ENCODE measurements around the gene CELSR1.
A peak's percentile ranks its signal among the peaks of the same experiment; 100 is the strongest.

The CELSR1 gene

DNA sequence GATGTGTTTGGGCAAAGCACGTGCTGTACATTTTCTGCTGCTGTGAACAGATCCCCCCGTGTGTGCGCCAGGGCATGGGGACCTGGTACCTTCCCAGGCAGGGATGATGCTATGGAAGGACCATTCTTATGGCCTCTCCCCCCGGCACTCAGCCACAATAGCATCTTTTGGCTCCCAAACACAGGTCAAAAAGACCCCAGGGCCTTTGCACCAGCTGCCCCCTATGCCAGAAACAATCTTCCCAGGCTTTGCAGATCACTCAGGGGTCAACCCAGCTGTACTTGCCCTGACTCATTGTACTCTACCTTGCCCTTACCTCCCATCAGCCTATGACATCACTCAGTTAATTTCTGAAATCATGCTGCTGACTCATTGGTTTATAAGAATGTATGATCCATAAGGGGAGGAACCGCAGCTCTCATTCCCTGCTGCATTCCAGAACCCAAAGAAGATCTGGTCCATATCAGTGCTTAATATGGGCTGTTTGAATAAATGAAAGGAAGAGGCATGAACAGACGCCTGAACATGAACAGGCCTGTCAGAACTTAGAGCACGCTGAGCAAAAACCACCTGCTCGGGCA, 100.7 kb downstream of the CELSR1 start:
- no peak overlapping the region for H3K4me3 ChIP-seq (replicated peaks; ENCODE audit: insufficient read depth, low read length)
- no peak overlapping the region for H3K27ac ChIP-seq (replicated peaks)
- DNase-seq (ENCODE audit: low read depth in 1 of 2, low spot score in 1 of 2): no peak
- no peak for TF ChIP-seq SPI1 (IDR thresholded peaks at IDR 0.05; ENCODE audit: borderline replicate concordance, low read depth)
- TF ChIP-seq, protein P1, sequence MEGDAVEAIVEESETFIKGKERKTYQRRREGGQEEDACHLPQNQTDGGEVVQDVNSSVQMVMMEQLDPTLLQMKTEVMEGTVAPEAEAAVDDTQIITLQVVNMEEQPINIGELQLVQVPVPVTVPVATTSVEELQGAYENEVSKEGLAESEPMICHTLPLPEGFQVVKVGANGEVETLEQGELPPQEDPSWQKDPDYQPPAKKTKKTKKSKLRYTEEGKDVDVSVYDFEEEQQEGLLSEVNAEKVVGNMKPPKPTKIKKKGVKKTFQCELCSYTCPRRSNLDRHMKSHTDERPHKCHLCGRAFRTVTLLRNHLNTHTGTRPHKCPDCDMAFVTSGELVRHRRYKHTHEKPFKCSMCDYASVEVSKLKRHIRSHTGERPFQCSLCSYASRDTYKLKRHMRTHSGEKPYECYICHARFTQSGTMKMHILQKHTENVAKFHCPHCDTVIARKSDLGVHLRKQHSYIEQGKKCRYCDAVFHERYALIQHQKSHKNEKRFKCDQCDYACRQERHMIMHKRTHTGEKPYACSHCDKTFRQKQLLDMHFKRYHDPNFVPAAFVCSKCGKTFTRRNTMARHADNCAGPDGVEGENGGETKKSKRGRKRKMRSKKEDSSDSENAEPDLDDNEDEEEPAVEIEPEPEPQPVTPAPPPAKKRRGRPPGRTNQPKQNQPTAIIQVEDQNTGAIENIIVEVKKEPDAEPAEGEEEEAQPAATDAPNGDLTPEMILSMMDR (IDR thresholded peaks at IDR 0.05; ENCODE audit: insufficient read depth, low read length): no peak
- TF ChIP-seq GABPA (IDR thresholded peaks at IDR 0.05; ENCODE audit: low read depth): no peak
- TF ChIP-seq POLR2AphosphoS5 (IDR thresholded peaks at IDR 0.05; ENCODE audit: low read depth): no peak
- TF ChIP-seq, protein P2, sequence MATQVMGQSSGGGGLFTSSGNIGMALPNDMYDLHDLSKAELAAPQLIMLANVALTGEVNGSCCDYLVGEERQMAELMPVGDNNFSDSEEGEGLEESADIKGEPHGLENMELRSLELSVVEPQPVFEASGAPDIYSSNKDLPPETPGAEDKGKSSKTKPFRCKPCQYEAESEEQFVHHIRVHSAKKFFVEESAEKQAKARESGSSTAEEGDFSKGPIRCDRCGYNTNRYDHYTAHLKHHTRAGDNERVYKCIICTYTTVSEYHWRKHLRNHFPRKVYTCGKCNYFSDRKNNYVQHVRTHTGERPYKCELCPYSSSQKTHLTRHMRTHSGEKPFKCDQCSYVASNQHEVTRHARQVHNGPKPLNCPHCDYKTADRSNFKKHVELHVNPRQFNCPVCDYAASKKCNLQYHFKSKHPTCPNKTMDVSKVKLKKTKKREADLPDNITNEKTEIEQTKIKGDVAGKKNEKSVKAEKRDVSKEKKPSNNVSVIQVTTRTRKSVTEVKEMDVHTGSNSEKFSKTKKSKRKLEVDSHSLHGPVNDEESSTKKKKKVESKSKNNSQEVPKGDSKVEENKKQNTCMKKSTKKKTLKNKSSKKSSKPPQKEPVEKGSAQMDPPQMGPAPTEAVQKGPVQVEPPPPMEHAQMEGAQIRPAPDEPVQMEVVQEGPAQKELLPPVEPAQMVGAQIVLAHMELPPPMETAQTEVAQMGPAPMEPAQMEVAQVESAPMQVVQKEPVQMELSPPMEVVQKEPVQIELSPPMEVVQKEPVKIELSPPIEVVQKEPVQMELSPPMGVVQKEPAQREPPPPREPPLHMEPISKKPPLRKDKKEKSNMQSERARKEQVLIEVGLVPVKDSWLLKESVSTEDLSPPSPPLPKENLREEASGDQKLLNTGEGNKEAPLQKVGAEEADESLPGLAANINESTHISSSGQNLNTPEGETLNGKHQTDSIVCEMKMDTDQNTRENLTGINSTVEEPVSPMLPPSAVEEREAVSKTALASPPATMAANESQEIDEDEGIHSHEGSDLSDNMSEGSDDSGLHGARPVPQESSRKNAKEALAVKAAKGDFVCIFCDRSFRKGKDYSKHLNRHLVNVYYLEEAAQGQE (IDR thresholded peaks at IDR 0.05; ENCODE audit: insufficient replicate concordance, low read depth): no peak
- no peaks in the 10 kb centered on the region for H3K27me3 ChIP-seq (ENCODE audit: insufficient read depth, poor library complexity, severe bottlenecking)

DNA sequence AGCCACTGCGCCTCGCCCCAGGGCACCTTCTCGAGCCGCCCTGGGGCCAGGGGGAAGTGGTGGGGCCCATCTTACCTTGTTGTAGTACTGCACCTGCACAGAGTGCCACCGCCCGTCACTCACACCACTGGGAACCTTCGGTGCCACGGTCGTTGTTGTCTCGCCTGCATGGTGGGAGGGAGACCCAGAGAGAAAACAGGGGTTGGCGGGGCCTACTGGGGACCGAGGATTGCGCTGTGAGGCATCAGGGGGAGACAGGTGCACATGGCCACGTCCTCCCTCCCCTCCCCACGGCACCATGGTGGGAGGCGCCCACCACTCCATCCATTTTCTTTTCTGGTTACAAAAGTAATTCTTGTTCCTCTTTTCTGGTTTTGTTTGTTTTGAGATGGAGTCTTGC, 104.1 kb downstream of the CELSR1 start:
- TF ChIP-seq, protein P1 (IDR thresholded peaks at IDR 0.05; ENCODE audit: insufficient read depth, low read length): no peak
- TF ChIP-seq SPI1 (IDR thresholded peaks at IDR 0.05; ENCODE audit: borderline replicate concordance, low read depth): no peak
- no peak for TF ChIP-seq POLR2AphosphoS5 (IDR thresholded peaks at IDR 0.05; ENCODE audit: low read depth)
- TF ChIP-seq, protein P2 (IDR thresholded peaks at IDR 0.05; ENCODE audit: insufficient replicate concordance, low read depth): no peak
- no peak for TF ChIP-seq GABPA (IDR thresholded peaks at IDR 0.05; ENCODE audit: low read depth)
- no peak overlapping the region for H3K27ac ChIP-seq (replicated peaks)
- H3K4me3 ChIP-seq (replicated peaks; ENCODE audit: insufficient read depth, low read length): no peak overlapping the region
- DNase-seq (ENCODE audit: low read depth in 1 of 2, low spot score in 1 of 2): no peak
- no peaks in the 10 kb centered on the region for H3K27me3 ChIP-seq (ENCODE audit: insufficient read depth, poor library complexity, severe bottlenecking)

DNA sequence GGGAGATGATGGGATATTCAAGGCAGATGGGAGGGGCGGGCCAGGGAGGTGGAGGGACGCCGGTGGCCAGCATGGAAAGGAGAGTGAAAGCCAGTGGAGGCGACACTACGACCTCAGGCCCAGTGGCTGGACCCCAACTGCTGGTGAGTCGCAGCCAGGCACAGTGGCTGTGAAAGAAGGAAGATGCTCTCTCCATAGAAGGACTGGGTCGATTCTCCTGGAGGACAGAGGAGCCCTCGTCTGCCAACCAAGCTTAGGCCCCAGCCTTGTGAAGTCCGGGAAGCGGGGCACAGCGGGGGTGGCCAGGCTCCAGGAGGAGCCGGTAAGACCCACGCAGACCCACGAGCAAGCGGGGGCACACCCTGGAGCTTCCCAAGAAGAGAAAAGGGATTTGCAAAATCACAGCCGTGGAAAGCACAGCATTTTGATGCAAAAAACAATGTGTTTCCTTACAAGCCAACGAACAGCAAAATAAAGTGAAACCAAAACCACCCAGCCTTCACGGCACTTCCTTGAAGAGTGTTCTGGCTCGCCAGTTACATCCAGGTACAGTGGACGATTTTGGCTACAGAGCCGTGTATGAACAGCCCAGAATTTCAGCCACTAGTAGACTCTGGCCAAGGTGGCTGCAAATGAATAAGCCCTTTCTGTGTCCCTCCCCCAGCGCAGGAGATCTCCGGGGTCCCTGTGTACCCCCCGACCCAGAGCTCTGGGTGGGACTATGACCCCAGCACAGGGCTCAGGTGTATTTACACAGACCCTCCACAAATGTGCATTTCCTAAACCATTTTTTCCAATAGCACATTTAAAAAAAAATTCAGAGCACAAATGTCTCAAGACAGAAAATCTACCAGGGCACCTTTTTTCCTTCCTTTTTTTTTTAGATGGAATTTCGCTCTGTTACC, 105.0 kb downstream of the CELSR1 start:
- peak; percentile 5 to 8 for DNase-seq (ENCODE audit: low read depth in 1 of 2, low spot score in 1 of 2)
- no peak overlapping the region for H3K4me3 ChIP-seq (replicated peaks; ENCODE audit: insufficient read depth, low read length)
- no peak overlapping the region for H3K27ac ChIP-seq (replicated peaks)

More for the DNA sequence above, 105.0 kb downstream of the CELSR1 start:
- TF ChIP-seq, protein P1 (IDR thresholded peaks at IDR 0.05; ENCODE audit: insufficient read depth, low read length): no peak
- TF ChIP-seq POLR2AphosphoS5 (IDR thresholded peaks at IDR 0.05; ENCODE audit: low read depth) (no peak), GABPA (IDR thresholded peaks at IDR 0.05; ENCODE audit: low read depth) (no peak), SPI1 (IDR thresholded peaks at IDR 0.05; ENCODE audit: borderline replicate concordance, low read depth) (no peak)
- TF ChIP-seq, protein P2 (IDR thresholded peaks at IDR 0.05; ENCODE audit: insufficient replicate concordance, low read depth): no peak
- no peaks in the 10 kb centered on the region for H3K27me3 ChIP-seq (ENCODE audit: insufficient read depth, poor library complexity, severe bottlenecking)
